Transverse colon (tissue), 4 donors: ENCODE results near the gene ZNF595.

ENCODE experiments used
- EP300 ChIP-seq: sonication (generic); formaldehyde crosslinking; IDR thresholded peaks from one replicate; pipeline ENCODE4 v1.6.1; 2017; ENCODE audit warnings: antibody characterized with exemption, low read depth
- POLR2AphosphoS5 ChIP-seq, 3 donors: sonication (generic); formaldehyde crosslinking; IDR thresholded peaks; one replicate each; pipeline ENCODE4 v1.6.1; 2016; ENCODE audit warnings: antibody characterized with exemption in 3 of 3
- TF ChIP-seq, protein P1 (sequence below), 5 experiments: fragments of 200-600 bp in 3 of 5; fragments of 450-650 bp in 2 of 5; sonication (generic) in 3 of 5; IDR thresholded peaks; 1 replicate in 2 of 5; 2 replicates in 3 of 5; pipeline ENCODE4 v1.5.1; 2016 to 2017; ENCODE audit warnings: antibody characterized with exemption in 5 of 5, inconsistent platforms in 3 of 5, mild to moderate bottlenecking in 2 of 5, moderate library complexity in 1 of 5

- TF ChIP-seq POLR2AphosphoS5 (IDR thresholded peaks at IDR 0.05) (no peak), EP300 (no peak)
- TF ChIP-seq, protein P1, sequence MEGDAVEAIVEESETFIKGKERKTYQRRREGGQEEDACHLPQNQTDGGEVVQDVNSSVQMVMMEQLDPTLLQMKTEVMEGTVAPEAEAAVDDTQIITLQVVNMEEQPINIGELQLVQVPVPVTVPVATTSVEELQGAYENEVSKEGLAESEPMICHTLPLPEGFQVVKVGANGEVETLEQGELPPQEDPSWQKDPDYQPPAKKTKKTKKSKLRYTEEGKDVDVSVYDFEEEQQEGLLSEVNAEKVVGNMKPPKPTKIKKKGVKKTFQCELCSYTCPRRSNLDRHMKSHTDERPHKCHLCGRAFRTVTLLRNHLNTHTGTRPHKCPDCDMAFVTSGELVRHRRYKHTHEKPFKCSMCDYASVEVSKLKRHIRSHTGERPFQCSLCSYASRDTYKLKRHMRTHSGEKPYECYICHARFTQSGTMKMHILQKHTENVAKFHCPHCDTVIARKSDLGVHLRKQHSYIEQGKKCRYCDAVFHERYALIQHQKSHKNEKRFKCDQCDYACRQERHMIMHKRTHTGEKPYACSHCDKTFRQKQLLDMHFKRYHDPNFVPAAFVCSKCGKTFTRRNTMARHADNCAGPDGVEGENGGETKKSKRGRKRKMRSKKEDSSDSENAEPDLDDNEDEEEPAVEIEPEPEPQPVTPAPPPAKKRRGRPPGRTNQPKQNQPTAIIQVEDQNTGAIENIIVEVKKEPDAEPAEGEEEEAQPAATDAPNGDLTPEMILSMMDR (IDR thresholded peaks at IDR 0.05), result no peak
These were observed 63.4 kb downstream of the ZNF595 start for GRCh38 chr4:116499-116898.
